K562 (cell line): ENCODE measurements around the gene MICU1. TPM values are rescaled to one million over a fixed set of nuclear protein-coding genes. Genes with fewer than 3 reads are reported as not detected.

Experiments used
- ATAC-seq: fragments of 200-7000 bp; cut with Tn5 transposase; 3 replicates; pipeline ENCODE4 v1.9.1; 2020; ENCODE audit warnings: moderate library complexity
- BruUV-seq: library from RNA; stranded (reverse); fragments of 400-500 nt; replicated peaks from 2 replicates; lab custom pipeline; 2021; lab: Mats Ljungman, UMichigan
- CTCF ChIA-PET: fragments of 300-600 bp; formaldehyde crosslinking; extraction: SDS; loops from one replicate; lab custom pipeline; 2021; ENCODE audit warnings: low intra/inter-chr PET ratio; lab: Yijun Ruan, JAX
- POLR2A ChIA-PET: fragments of 300-600, 350-650 bp; sonication (Branson Sonifier 250); formaldehyde crosslinking; extraction: SDS; loops from one replicate; lab custom pipeline; 2021; ENCODE audit warnings: antibody characterized with exemption, inconsistent platforms; lab: Yijun Ruan, JAX
- DNase-seq, 4 experiments: peaks; one replicate each; pipeline versions ENCODE4 v3.0.0 to v3.0.0-alpha.2; 2011 to 2018; ENCODE audit warnings: low spot score in 3 of 4, mixed read lengths in 3 of 4; ENCODE audit errors: extremely low read depth in 1 of 4
- FAIRE-seq: peaks from 2 replicates; lab custom pipeline; 2011; peaks lifted over from hg19 to GRCh38; lab: Jason Lieb, UNC
- H2AFZ ChIP-seq: 2 replicates; pipeline ENCODE4 v1.6.0; 2011; ENCODE audit warnings: low read depth, low read length, control low read depth, inconsistent platforms
- H3K27ac ChIP-seq: fragments of 200-600 bp; 3 replicates; pipeline ENCODE4 v1.8.0; 2011; ENCODE audit warnings: low read depth, mild to moderate bottlenecking, control low read depth, inconsistent platforms, low read length, moderate library complexity, mixed read lengths; ENCODE audit errors: extremely low read depth
- H3K27me3 ChIP-seq, 2 experiments: fragments of 300-600 bp in 1 of 2; 2 replicates in 1 of 2; 3 replicates in 1 of 2; pipeline versions ENCODE4 v1.6.0 to v1.8.0; 2011; ENCODE audit warnings: inconsistent platforms in 2 of 2, low read length in 2 of 2, mild to moderate bottlenecking in 1 of 2, mixed read lengths in 1 of 2, moderate library complexity in 1 of 2; ENCODE audit not compliant: control insufficient read depth in 2 of 2, insufficient read depth in 2 of 2
- H3K36me3 ChIP-seq: fragments of 300-600 bp; 3 replicates; pipeline ENCODE4 v1.8.0; 2011; ENCODE audit warnings: mild to moderate bottlenecking, low read length, inconsistent platforms; ENCODE audit not compliant: control insufficient read depth, insufficient read depth
- H3K4me1 ChIP-seq, 2 experiments: fragments of 200-600 bp in 1 of 2; replicated peaks in 1 of 2; 2 replicates in 1 of 2; 3 replicates in 1 of 2; pipeline versions ENCODE4 v1.5.1 to v1.8.0; 2011; ENCODE audit warnings: inconsistent platforms in 2 of 2, low read length in 2 of 2, mild to moderate bottlenecking in 1 of 2, mixed read lengths in 1 of 2, moderate library complexity in 1 of 2; ENCODE audit not compliant: control insufficient read depth in 2 of 2, insufficient read depth in 2 of 2
- H3K4me2 ChIP-seq: 2 replicates; pipeline ENCODE4 v1.6.1; 2011; ENCODE audit warnings: low read length, control low read depth, inconsistent platforms, mixed read lengths; ENCODE audit not compliant: insufficient read depth
- H3K4me3 ChIP-seq: fragments of 200-600 bp; sonication (generic), shearing (Covaris generic); 2 replicates; pipeline ENCODE4 v1.5.1; 2016; ENCODE audit warnings: control low read depth, inconsistent platforms
- H3K79me2 ChIP-seq: fragments of 200-600 bp; 3 replicates; pipeline ENCODE4 v1.8.0; 2011; ENCODE audit warnings: low read length, inconsistent platforms; ENCODE audit not compliant: control insufficient read depth, insufficient read depth
- H3K9ac ChIP-seq, 2 experiments: 2 replicates each; pipeline versions ENCODE4 v1.6.0 to v1.6.1; 2011; ENCODE audit warnings: low read depth in 2 of 2, low read length in 2 of 2, control low read depth in 1 of 2, inconsistent platforms in 1 of 2, mild to moderate bottlenecking in 1 of 2, mixed read lengths in 1 of 2; ENCODE audit not compliant: insufficient read depth in 1 of 2
- H3K9me1 ChIP-seq: one replicate; pipeline ENCODE4 v1.6.0; 2011; ENCODE audit warnings: inconsistent platforms, mild to moderate bottlenecking, low read length, moderate library complexity; ENCODE audit not compliant: control insufficient read depth, insufficient read depth
- H3K9me3 ChIP-seq: replicated peaks from 2 replicates; pipeline ENCODE4 v1.5.1; 2011; ENCODE audit warnings: low read depth, low read length, inconsistent platforms; ENCODE audit not compliant: control insufficient read depth, insufficient read depth
- H4K20me1 ChIP-seq: replicated peaks from 2 replicates; pipeline ENCODE4 v1.6.1; 2011; ENCODE audit warnings: low read length, inconsistent platforms, mixed read lengths; ENCODE audit not compliant: control insufficient read depth, insufficient read depth
- CBFA2T3 ChIP-seq: fragments of 450-650 bp; IDR thresholded peaks from 2 replicates; pipeline ENCODE4 v1.6.1; 2017
- CBX5 ChIP-seq: IDR thresholded peaks from 2 replicates; pipeline ENCODE4 v1.6.1; 2014; ENCODE audit warnings: low read depth, borderline replicate concordance
- CREM ChIP-seq: IDR thresholded peaks from 2 replicates; pipeline ENCODE4 v1.6.1; 2014; ENCODE audit warnings: antibody characterized with exemption, low read depth
- LEF1 ChIP-seq: fragments of 450-650 bp; IDR thresholded peaks from 2 replicates; pipeline ENCODE4 v1.6.1; 2016; ENCODE audit warnings: mild to moderate bottlenecking
- MAFG ChIP-seq: fragments of 450-650 bp; conservative IDR thresholded peaks from 2 replicates; pipeline ENCODE4 v1.6.1; 2016; ENCODE audit warnings: missing genetic modification characterization, missing compliant biosample characterization
- NR2C1 ChIP-seq, 2 experiments: fragments of 450-650 bp; IDR thresholded peaks; 2 replicates each; pipeline ENCODE4 v1.6.1; 2017; ENCODE audit warnings: mild to moderate bottlenecking in 2 of 2, antibody characterized with exemption in 1 of 2, inconsistent platforms in 1 of 2, missing compliant biosample characterization in 1 of 2, missing genetic modification characterization in 1 of 2
- POLR2A ChIP-seq: fragments of 450-650 bp; conservative IDR thresholded peaks from 2 replicates; pipeline ENCODE4 v1.6.1; 2016
- RBFOX2 ChIP-seq: fragments of 200-400 bp; formaldehyde crosslinking; IDR thresholded peaks from 2 replicates; pipeline ENCODE4 v1.6.1; 2017; ENCODE audit warnings: low read depth, mild to moderate bottlenecking, low read length, moderate library complexity
- RFX5 ChIP-seq: IDR thresholded peaks from 2 replicates; pipeline ENCODE4 v1.6.1; 2011; ENCODE audit warnings: low read depth, mild to moderate bottlenecking, improper control_type of control experiment, low read length
- SIN3B ChIP-seq: fragments of 450-650 bp; IDR thresholded peaks from 2 replicates; pipeline ENCODE4 v1.6.1; 2017; ENCODE audit warnings: low read depth, mild to moderate bottlenecking, moderate library complexity
- SMARCA4 ChIP-seq: fragments of 450-650 bp; IDR thresholded peaks from 2 replicates; pipeline ENCODE4 v1.6.1; 2016
- TRIM28 ChIP-seq: fragments of 450-650 bp; IDR thresholded peaks from 2 replicates; pipeline ENCODE4 v1.6.1; 2017
- ZNF174 ChIP-seq: fragments of 250-450 bp; sonication (Bioruptor Pico); IDR thresholded peaks from 2 replicates; pipeline ENCODE4 v1.4.0; 2020; ENCODE audit warnings: mild to moderate bottlenecking
- WGBS: fragments of 100-300 bp; shearing (Covaris generic); methylation state at CpG from one replicate; pipeline ENCODE4 v1.1.6; 2016; ENCODE audit warnings: low coverage, mixed read lengths; ENCODE audit not compliant: insufficient coverage; ENCODE audit errors: missing lambda C conversion rate; 5-methylcytosine and 5-hydroxymethylcytosine counted together
- in situ Hi-C: fragments of 300-500 bp; cut with MboI; formaldehyde crosslinking; loops from 4 replicates; pipeline ENCODE4 v1.15.0; 2018; ENCODE audit warnings: inconsistent platforms, mixed read lengths
- intact Hi-C: fragments of 100-400 bp; cut with micrococcal nuclease; formaldehyde crosslinking; loops from 2 replicates; pipeline ENCODE4 v1.14.2; 2022
- polyA plus RNA-seq, 8 experiments: library from polyadenylated mRNA; depleted of rRNA in 4 of 8; stranded (reverse) in 5 of 8; unstranded in 3 of 8; fragments of >200 nt; fragmentation: Nextera tagmentation in 2 of 8; fragmentation: Illumina TruSeq in 1 of 8; extraction: Ambion mirVana in 2 of 8; extraction: Trizol in 1 of 8; gene quantifications; 2 replicates each; pipeline versions ENCODE4 v1.2.1 to v1.2.3, GENCODE V29; 2011 to 2014; ENCODE audit warnings: inconsistent platforms in 1 of 8, missing spikeins in 1 of 8
- total RNA-seq, 7 experiments: library from RNA; depleted of rRNA in 6 of 7; stranded (reverse); fragments of >200 nt in 6 of 7; fragmentation: Illumina TruSeq in 2 of 7; extraction: Trizol in 2 of 7; gene quantifications; 2 replicates each; pipeline versions ENCODE4 v1.2.1 to v1.2.3, GENCODE V29; 2011 to 2021; ENCODE audit warnings: low replicate concordance in 1 of 7
- TF ChIP-seq, protein P1 (sequence below), 2 experiments: IDR thresholded peaks; 2 replicates each; pipeline ENCODE4 v1.6.1; 2011; ENCODE audit warnings: borderline replicate concordance in 1 of 2, control low read depth in 1 of 2, low read depth in 1 of 2, low read length in 1 of 2, mild to moderate bottlenecking in 1 of 2, mixed read lengths in 1 of 2, moderate library complexity in 1 of 2; ENCODE audit not compliant: insufficient read depth in 1 of 2, insufficient read length in 1 of 2, poor library complexity in 1 of 2, severe bottlenecking in 1 of 2; ENCODE audit errors: extremely low read depth in 1 of 2
- TF ChIP-seq, protein P2 (sequence below): sonication (generic); formaldehyde crosslinking; IDR thresholded peaks from 2 replicates; pipeline ENCODE4 v1.8.1; 2023; ENCODE audit warnings: mild to moderate bottlenecking, missing genetic modification reagents, moderate library complexity

Gene MICU1
- total and polyA plus RNA-seq, 9 of the 15 experiments (the other 6 are each of a cell fraction or from before 2014, with no cell fraction given): 29.3 to 76.8 (median 48.4) TPM

DNA sequence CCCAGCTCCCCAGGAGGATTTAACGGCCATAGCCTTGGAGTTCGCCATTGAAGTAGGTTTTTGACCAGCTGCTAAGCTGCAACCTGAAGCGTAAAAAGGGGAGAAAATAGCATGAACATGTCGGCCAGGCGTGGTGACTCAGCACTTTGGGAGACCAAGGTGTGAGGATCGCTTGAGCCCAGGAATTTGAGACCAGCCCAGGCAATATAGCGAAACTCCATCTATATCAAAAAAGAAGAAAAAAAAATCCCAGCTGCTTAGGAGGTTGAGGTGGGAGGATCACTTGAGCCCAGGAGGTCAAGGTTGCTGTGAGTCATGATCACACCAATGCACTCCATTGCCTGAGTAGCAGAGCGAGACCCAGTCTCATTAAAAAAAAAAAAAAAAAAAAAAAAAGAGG, 33.8 kb upstream of the MICU1 start:
- Histone ChIP-seq H3K79me2 (no peaks in the 10 kb centered on the region), H4K20me1 (no peaks in the 10 kb centered on the region), H3K27ac (no peak overlapping the region), H3K4me1 (peaks cover 3 to 5% of the 10 kb centered on the region in 2 experiments; a peak in 2 of 5 replicates), H3K9me3 (no peaks in the 10 kb centered on the region), H3K36me3 (no peaks in the 10 kb centered on the region), H2AFZ (peak overlapping the region; percentile 74), H3K9ac (no peak overlapping the region), H3K27me3 (no peaks in the 10 kb centered on the region), H3K4me2 (peak overlapping the region; percentile 45; the same call in 1 of the 2 replicates), H3K9me1 (no peaks in the 10 kb centered on the region), H3K4me3 (no peak overlapping the region)
- peak; percentile 71 for ATAC-seq
- POLR2A ChIA-PET: interaction anchor here (1.4 to 1.6 kb wide), 2 partner anchors 10 to 39 kb away, joined by 3 read pairs; no protein-coding TSS in a partner anchor
- in situ Hi-C loops: no loop called here
- peak in 1 of 4 experiments; percentile 60 for DNase-seq
- FAIRE-seq: no peak
- intact Hi-C loops: no loop called here
- CTCF ChIA-PET: no interaction called here
- BruUV-seq: no TSS peak
- WGBS: 24% methylated on average over 7 of the region's 8 CpGs
- TF ChIP-seq CBFA2T3: 0 out of 2 replicates have a peak, but pooled peaks have one; percentile 16
- TF ChIP-seq TRIM28: no peak
- TF ChIP-seq, protein P1, sequence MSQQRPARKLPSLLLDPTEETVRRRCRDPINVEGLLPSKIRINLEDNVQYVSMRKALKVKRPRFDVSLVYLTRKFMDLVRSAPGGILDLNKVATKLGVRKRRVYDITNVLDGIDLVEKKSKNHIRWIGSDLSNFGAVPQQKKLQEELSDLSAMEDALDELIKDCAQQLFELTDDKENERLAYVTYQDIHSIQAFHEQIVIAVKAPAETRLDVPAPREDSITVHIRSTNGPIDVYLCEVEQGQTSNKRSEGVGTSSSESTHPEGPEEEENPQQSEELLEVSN (IDR thresholded peaks at IDR 0.05; ENCODE audit: borderline replicate concordance in 1 of 2, extremely low read depth in 1 of 2, insufficient read depth in 1 of 2, insufficient read length in 1 of 2, low read depth in 1 of 2, low read length in 1 of 2, poor library complexity in 1 of 2, severe bottlenecking in 1 of 2): peak in 1 of 2 experiments; percentile 64
- TF ChIP-seq NR2C1 (IDR thresholded peaks at IDR 0.05): peak; percentile 34; the same call in 1 of the 2 replicates
- TF ChIP-seq NR2C1 (tag; IDR thresholded peaks at IDR 0.05): 0 out of 2 replicates have a peak, but pooled peaks have one; percentile 13
- peak; percentile 98 for TF ChIP-seq MAFG (tag)
- TF ChIP-seq LEF1: no peak
- peak; percentile 60; the same call in 1 of the 2 replicates for TF ChIP-seq SMARCA4
- TF ChIP-seq SIN3B: no peak
- no peak for TF ChIP-seq RBFOX2
- no peak for TF ChIP-seq CBX5
- no peak for TF ChIP-seq RFX5
- TF ChIP-seq CREM: no peak
- TF ChIP-seq, protein P2, sequence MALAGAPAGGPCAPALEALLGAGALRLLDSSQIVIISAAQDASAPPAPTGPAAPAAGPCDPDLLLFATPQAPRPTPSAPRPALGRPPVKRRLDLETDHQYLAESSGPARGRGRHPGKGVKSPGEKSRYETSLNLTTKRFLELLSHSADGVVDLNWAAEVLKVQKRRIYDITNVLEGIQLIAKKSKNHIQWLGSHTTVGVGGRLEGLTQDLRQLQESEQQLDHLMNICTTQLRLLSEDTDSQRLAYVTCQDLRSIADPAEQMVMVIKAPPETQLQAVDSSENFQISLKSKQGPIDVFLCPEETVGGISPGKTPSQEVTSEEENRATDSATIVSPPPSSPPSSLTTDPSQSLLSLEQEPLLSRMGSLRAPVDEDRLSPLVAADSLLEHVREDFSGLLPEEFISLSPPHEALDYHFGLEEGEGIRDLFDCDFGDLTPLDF (CRISPR knock-in tag): no peak
- no peak for TF ChIP-seq POLR2A
- no peak for TF ChIP-seq ZNF174 (CRISPR knock-in tag)
